Pulmonary artery endothelial cell (primary cell): Measurements from ENCODE around the gene IER3. TPM values are rescaled to one million over a fixed set of nuclear protein-coding genes. Genes with fewer than 3 reads are reported as not detected.

Experiments used
- DNase-seq: peaks from one replicate; pipeline ENCODE4 v3.0.0-alpha.2; 2011; ENCODE audit warnings: low read depth, low spot score
- total RNA-seq: library from RNA; depleted of rRNA; stranded (reverse); fragments of >200 nt; gene quantifications from 2 replicates; pipeline ENCODE4 v1.2.3, GENCODE V29; 2014

IER3 gene
- total RNA-seq: 90.2 and 122 TPM in 2 replicates

GRCh38 chr6:30744054-30744805 lies at the start of gene IER3:
Gene IER3 (minus strand): TSS chr6:30744547. CDS start chr6:30744518, 29 bp downstream.
- DNase-seq: no peak

DNA sequence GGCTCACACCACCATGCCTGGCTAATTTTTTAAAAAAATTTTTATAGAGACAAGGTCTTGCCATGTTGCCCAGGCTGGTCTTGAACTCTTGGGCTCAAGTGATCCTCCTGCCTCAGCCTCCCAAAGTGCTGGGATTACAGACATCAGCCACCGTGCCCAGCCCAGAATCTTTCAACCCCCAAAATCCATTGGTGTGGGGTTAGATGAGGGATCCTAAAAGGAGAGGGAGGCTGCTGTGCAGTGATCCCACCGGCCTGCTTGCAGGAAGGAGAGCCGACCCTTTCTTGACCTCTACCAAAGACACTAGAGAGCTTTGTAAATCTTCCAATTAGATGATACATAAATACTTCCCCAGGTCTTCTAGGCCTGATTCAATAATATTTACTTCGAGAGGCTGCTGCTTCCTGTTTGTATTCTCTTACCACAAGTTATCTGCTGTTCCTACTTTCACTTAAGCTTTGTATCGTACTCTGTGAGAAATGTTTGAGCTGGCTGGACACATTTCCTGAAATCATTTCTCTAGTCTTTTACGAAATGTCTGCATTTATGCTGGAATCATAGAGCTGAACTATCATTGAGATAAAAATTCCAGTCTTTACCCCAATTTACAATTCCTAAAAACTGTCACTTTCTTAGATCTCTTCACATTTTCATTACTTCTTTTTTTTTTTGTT lies 49.3 kb upstream of the IER3 start:
- DNase-seq: no peak

DNA sequence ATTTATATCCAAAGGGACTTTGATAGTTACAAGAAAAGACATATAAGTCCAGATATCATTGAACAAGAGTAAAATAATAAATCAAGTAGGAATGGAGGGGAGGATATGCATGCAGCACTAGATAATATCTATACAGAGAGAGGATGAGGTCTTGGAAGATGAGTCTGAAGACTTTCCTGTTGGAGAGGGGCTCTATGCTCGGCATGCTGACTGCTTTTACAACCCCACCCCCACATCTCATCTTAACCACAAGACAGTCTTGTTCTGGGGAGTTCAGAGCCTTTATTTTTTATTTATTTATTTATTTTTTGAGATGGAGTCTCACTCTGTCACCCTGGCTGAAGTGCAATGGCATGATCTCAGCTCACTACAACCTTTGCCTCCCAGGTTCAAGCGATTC lies 48.4 kb upstream of the IER3 start:
- no peak for DNase-seq

DNA sequence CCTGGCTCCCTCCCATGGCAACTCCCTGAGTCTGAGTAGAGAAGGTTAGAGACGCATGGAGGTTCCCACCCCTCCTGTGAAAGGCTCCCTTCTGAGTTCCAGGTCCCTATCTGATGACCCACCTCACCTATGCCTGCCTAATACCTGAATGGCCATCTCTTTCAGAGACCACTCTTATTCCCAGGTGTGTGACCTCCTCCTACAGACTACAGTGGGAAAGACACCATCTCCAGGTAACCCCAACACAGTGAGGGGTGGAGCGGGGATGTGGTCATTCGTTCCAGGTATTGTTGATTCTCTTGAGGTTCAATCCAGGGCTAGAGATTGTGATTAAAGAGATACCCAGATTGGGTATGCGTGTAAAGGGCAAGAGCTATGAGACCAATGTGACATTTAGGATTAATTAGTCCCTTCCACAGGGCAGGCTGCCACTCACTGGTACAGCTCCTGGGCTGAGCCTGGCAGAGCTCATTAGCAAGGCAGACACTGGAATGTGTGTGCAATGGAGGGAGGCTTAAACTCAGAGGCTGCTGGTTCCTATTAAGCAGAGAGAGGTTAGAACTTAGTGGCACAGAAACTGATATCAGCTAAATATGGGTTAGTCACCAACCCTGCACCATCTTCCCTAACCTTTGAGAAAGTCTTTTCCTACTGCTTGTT lies 46.5 kb upstream of the IER3 start:
- DNase-seq: no peak

GRCh38 chr6:30789606-30790005 lies 45.3 kb upstream of the IER3 start:
- DNase-seq: no peak

DNA sequence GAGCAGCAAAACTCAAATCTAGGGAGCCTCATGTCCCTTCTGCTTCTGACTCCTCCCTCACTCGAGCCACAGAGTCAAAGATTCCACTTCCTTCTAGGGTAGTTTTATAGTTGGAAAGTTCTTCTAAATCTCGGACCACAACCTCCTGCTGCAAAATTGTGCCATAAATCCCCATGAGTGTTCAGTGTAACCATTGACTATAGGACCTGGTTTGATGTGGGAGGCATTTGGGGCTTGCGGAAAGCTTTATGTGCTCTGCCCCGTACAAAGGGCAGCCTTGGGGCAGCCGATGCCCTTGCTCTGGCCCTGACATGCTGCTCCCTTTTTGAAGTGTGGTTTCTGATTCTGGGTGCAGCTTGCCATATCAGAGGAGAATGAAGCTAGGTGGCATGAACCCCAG lies 43.6 kb upstream of the IER3 start:
- DNase-seq: no peak

DNA sequence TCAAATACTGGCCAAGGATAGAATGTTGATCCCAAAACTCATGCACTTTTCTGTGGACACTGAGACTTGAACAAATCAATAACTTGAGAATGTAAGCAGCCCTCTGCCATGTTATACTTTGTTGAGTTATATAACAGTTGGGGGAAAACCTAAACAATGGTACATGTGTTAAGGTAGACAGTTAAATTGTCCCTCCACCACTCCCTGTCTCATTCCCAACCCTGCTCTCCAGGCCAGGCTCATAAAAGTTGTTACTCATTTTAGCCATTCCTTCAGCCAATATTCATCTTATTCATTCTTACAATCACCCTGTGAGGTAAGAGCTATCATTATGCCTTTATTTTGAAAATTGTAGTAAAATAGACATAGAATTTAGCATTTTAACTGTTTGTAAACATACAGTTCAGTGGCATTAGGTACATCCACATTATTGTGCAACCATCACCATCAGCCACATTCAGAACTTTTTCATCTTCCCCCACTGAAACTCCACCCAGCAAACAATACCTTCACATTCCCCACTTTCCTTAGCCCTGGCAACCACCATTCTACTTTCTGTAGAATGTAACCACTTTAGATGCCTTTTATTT lies 38.2 kb upstream of the IER3 start:
- DNase-seq: no peak

DNA sequence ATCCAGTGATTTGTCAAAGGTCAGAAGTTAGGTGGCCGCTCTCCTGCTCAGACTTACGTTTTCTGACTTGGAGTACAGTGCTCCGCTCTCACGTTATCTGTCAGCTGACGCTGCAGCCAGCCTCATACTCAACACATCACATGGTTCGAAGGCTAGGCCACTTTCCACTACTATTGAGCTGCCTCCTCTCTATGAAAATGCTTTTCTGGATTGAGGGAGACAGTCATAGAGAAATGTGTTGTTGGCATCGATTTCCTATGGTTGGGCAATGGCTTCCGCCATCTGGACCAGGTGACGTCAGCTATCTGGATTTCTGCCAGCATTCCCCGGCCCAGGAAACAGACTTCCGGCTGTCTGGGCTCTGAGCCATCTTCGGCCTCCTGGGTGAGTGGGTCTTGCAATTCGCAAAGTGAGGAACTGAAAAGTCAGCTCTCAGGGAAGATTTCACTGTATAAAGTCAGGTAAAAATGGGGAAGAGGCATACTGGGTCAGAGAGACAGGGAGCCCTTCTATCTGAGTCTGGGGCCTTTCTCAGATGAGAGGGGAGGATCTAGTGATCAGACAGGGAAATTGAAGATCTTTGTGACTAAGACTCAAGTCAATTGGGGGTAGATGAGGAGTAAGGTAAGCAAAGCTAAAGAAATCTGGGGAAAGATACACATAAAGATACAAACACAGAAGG lies 37.5 kb upstream of the IER3 start:
- DNase-seq: peak; percentile 84

- DNase-seq: no peak
These were observed 37.0 kb upstream of the IER3 start for GRCh38 chr6:30781395-30781742.

GRCh38 chr6:30780642-30780920 lies 36.2 kb upstream of the IER3 start:
- DNase-seq: no peak

GRCh38 chr6:30779850-30780641 lies 35.7 kb upstream of the IER3 start:
- DNase-seq: no peak

GRCh38 chr6:30778001-30778635 lies 33.8 kb upstream of the IER3 start:
- DNase-seq: no peak

DNA sequence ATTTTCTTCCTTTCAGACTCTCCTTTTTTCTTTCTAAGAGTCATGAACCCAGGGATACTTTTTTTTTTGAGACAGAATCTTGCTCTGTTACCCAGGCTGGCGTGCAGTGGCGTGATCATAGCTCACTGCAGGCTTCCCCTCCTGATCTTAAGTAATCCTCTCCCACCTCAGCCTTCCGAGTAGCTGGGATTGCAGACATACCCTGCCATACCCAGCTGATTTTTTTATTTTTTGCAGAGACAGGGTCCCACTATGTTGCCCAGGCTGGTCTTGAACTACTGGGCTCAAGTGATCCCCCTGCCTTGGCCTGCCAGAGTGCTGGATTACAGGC lies 32.8 kb upstream of the IER3 start:
- no peak for DNase-seq

GRCh38 chr6:30776390-30777154 lies 32.2 kb upstream of the IER3 start:
- DNase-seq: no peak

- no peak for DNase-seq
These were observed 30.8 kb upstream of the IER3 start for GRCh38 chr6:30775104-30775503.

GRCh38 chr6:30774701-30775100 lies 30.4 kb upstream of the IER3 start:
- no peak for DNase-seq

GRCh38 chr6:30770592-30770991 lies 26.2 kb upstream of the IER3 start:
- no peak for DNase-seq

DNA sequence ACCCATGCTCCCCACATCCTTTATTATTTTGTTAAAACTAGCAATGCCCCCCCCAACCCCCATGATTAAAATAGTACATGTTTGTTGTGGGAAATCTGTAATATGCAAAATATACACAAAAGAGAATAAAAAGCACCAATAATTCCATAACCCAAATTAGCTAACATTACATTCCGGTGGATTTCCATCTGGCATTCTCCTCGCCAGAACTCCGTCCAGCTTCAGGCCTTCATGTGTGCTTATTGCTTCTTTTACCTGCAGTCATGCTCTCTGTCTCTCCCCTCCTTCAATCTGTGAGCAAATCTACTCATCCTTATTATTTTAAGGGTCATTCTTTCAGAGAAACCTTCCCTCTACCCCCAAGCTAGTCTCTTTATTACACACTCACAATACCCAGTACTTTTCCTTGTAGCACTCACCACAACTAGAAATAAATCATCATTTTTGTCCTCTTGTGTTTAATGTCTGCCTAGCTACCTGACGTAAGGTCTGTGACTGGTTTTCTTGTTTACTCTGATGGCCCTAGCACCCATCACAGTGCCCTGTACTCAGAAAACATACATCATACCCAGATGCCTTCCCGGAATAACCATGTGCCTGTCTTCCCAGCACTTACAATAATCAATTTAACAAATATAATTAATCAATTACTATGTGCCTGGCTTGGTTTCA lies 25.6 kb upstream of the IER3 start:
- DNase-seq: no peak

GRCh38 chr6:30769088-30769852 lies 24.9 kb upstream of the IER3 start:
- no peak for DNase-seq
